Measurements from ENCODE around the gene JUNB.
"Not testable (repeated sequence)": the region's sequence is repeated elsewhere in the genome, so short reads cannot be mapped to it uniquely, and the experiment has no call there.

The JUNB gene

GRCh38 chr19:12792051-12792852, 966 bp downstream of the JUNB start:
- DNase-seq (ENCODE audit: insufficient read length) = no peak
- TF ChIP-seq TAF1 (IDR thresholded peaks at IDR 0.05; ENCODE audit: borderline replicate concordance, low read depth, low read length) (0 out of 2 replicates have a peak, but pooled peaks have one; percentile 22), POLR2AphosphoS5 (IDR thresholded peaks at IDR 0.05; ENCODE audit: low read depth, low read length) (peak; percentile 92), POLR2A (IDR thresholded peaks at IDR 0.05; ENCODE audit: low read depth, low read length) (peak; percentile 83)
- peak; percentile 76 for FAIRE-seq

GRCh38 chr19:12792853-12793289, 1.6 kb downstream of the JUNB start:
- TF ChIP-seq TAF1 (IDR thresholded peaks at IDR 0.05; ENCODE audit: borderline replicate concordance, low read depth, low read length) (no peak), POLR2A (IDR thresholded peaks at IDR 0.05; ENCODE audit: low read depth, low read length) (no peak), POLR2AphosphoS5 (IDR thresholded peaks at IDR 0.05; ENCODE audit: low read depth, low read length) (no peak)
- DNase-seq (ENCODE audit: insufficient read length) (no peak), FAIRE-seq (no peak)

- FAIRE-seq (peak; percentile 98), DNase-seq (ENCODE audit: insufficient read length) (peak; percentile 85)
- TF ChIP-seq POLR2A (IDR thresholded peaks at IDR 0.05; ENCODE audit: low read depth, low read length) (peak; percentile 92), POLR2AphosphoS5 (IDR thresholded peaks at IDR 0.05; ENCODE audit: low read depth, low read length) (peak; percentile 91; the same call in 1 of the 2 replicates), TAF1 (IDR thresholded peaks at IDR 0.05; ENCODE audit: borderline replicate concordance, low read depth, low read length) (no peak)
Measured at GRCh38 chr19:12793290-12794195, 2.3 kb downstream of the JUNB start.

GRCh38 chr19:12794196-12794941, 3.1 kb downstream of the JUNB start:
- TF ChIP-seq POLR2A (IDR thresholded peaks at IDR 0.05; ENCODE audit: low read depth, low read length) (no peak), POLR2AphosphoS5 (IDR thresholded peaks at IDR 0.05; ENCODE audit: low read depth, low read length) (no peak), TAF1 (IDR thresholded peaks at IDR 0.05; ENCODE audit: borderline replicate concordance, low read depth, low read length) (no peak)
- DNase-seq (ENCODE audit: insufficient read length) (no peak), FAIRE-seq (no peak)

- FAIRE-seq (no peak), DNase-seq (ENCODE audit: insufficient read length) (no peak)
- TF ChIP-seq TAF1 (IDR thresholded peaks at IDR 0.05; ENCODE audit: borderline replicate concordance, low read depth, low read length) (no peak), POLR2AphosphoS5 (IDR thresholded peaks at IDR 0.05; ENCODE audit: low read depth, low read length) (no peak), POLR2A (IDR thresholded peaks at IDR 0.05; ENCODE audit: low read depth, low read length) (no peak)
Measured at GRCh38 chr19:12794971-12795381, 3.7 kb downstream of the JUNB start.

- DNase-seq (ENCODE audit: insufficient read length) = no peak
Measured at GRCh38 chr19:12796146-12797071, 5.1 kb downstream of the JUNB start.

GRCh38 chr19:12797141-12797587, 5.9 kb downstream of the JUNB start:
- no peak for TF ChIP-seq TAF1 (IDR thresholded peaks at IDR 0.05; ENCODE audit: borderline replicate concordance, low read depth, low read length)
- TF ChIP-seq POLR2A (IDR thresholded peaks at IDR 0.05; ENCODE audit: low read depth, low read length) = no peak
- no peak for TF ChIP-seq POLR2AphosphoS5 (IDR thresholded peaks at IDR 0.05; ENCODE audit: low read depth, low read length)
- DNase-seq (ENCODE audit: insufficient read length) = no peak
- FAIRE-seq = no peak

More at GRCh38 chr19:12796146-12797071, 5.1 kb downstream of the JUNB start:
- TF ChIP-seq POLR2A (IDR thresholded peaks at IDR 0.05; ENCODE audit: low read depth, low read length) (no peak), POLR2AphosphoS5 (IDR thresholded peaks at IDR 0.05; ENCODE audit: low read depth, low read length) (no peak; the same call in 1 of the 2 replicates), TAF1 (IDR thresholded peaks at IDR 0.05; ENCODE audit: borderline replicate concordance, low read depth, low read length) (no peak)
- FAIRE-seq = peak; percentile 84

- DNase-seq (ENCODE audit: insufficient read length); FAIRE-seq: not testable (repeated sequence)
Measured at GRCh38 chr19:12797607-12798006, 6.3 kb downstream of the JUNB start.

GRCh38 chr19:12799742-12800465, 8.6 kb downstream of the JUNB start:
- DNase-seq (ENCODE audit: insufficient read length) = no peak
- FAIRE-seq = no peak
- TF ChIP-seq TAF1 (IDR thresholded peaks at IDR 0.05; ENCODE audit: borderline replicate concordance, low read depth, low read length) = no peak
- no peak for TF ChIP-seq POLR2A (IDR thresholded peaks at IDR 0.05; ENCODE audit: low read depth, low read length)
- TF ChIP-seq POLR2AphosphoS5 (IDR thresholded peaks at IDR 0.05; ENCODE audit: low read depth, low read length) = no peak

- TF ChIP-seq POLR2AphosphoS5 (IDR thresholded peaks at IDR 0.05; ENCODE audit: low read depth, low read length) (no peak), POLR2A (IDR thresholded peaks at IDR 0.05; ENCODE audit: low read depth, low read length) (no peak), TAF1 (IDR thresholded peaks at IDR 0.05; ENCODE audit: borderline replicate concordance, low read depth, low read length) (no peak)
- FAIRE-seq = no peak
- no peak for DNase-seq (ENCODE audit: insufficient read length)
Measured at GRCh38 chr19:12800466-12800770, 9.1 kb downstream of the JUNB start.
